Measurements from ENCODE around the gene ZNF296. TPM values are rescaled to one million over a fixed set of nuclear protein-coding genes. Genes with fewer than 3 reads are reported as not detected.
A peak's percentile ranks its signal among the peaks of the same experiment; 100 is the strongest.

ZNF296 gene
- total and polyA plus RNA-seq, 2 experiments from 2014 or later, result 13.4 to 16.5 TPM

- no peak for TF ChIP-seq ZNF462 (CRISPR knock-in tag; IDR thresholded peaks at IDR 0.05)
- TF ChIP-seq EZH2 (IDR thresholded peaks at IDR 0.05; ENCODE audit: low read depth, unreplicated experiment), result no peak
Measured at GRCh38 chr19:45090606-45091005, 14.3 kb upstream of the ZNF296 start (continued).

GRCh38 chr19:45090034-45090433 lies 13.8 kb upstream of the ZNF296 start:
- H3K9me2 ChIP-seq (ENCODE audit: insufficient read depth), result no peaks in the 10 kb centered on the region
- no peak overlapping the region; the same call in 1 of the 2 replicates for H3K4me3 ChIP-seq
- peaks cover 24% of the 10 kb centered on the region for H3K4me1 ChIP-seq (ENCODE audit: insufficient read depth)
- Mint-ChIP-seq H3K4me3 (0 out of 3 replicates have a peak overlapping the region, but pooled peaks have one; percentile 10), H3K27ac (peak overlapping the region; percentile 14; the same call in 1 of the 2 replicates), H3K36me3 (ENCODE audit: low read depth) (peaks cover 40% of the 10 kb centered on the region), H3K4me1 (peaks cover 31% of the 10 kb centered on the region), H3K9me3 (no peaks in the 10 kb centered on the region), H3K27me3 (ENCODE audit: insufficient read depth, low read depth, poor library complexity) (peaks cover 32% of the 10 kb centered on the region)
- peak; percentile 13 for ATAC-seq
- DNase-seq (ENCODE audit: low spot score), result peak; percentile 92
- peaks cover 18% of the 10 kb centered on the region for H3F3A ChIP-seq (replicated peaks; ENCODE audit: low read depth)
- H4K20me1 ChIP-seq (replicated peaks; ENCODE audit: insufficient read depth), result peaks cover 21% of the 10 kb centered on the region
- H3K36me3 ChIP-seq (ENCODE audit: insufficient read depth), result no peaks in the 10 kb centered on the region
- TF ChIP-seq CREB1 (CRISPR knock-in tag; IDR thresholded peaks at IDR 0.05; ENCODE audit: low read depth), result no peak
- TF ChIP-seq CTCF (conservative IDR thresholded peaks at IDR 0.05; ENCODE audit: low read depth in 2 of 2), result peak; percentile 51 to 64
- 0 out of 2 replicates have a peak, but pooled peaks have one; percentile 26 for TF ChIP-seq POLR2AphosphoS5 (IDR thresholded peaks at IDR 0.05; ENCODE audit: low read depth)
- no peak overlapping the region for H2AFZ ChIP-seq
- H3K27ac ChIP-seq (ENCODE audit: low read depth), result peak overlapping the region; percentile 93
- H3K79me2 ChIP-seq (replicated peaks; ENCODE audit: insufficient read depth), result peaks cover 49% of the 10 kb centered on the region
- H3K27me3 ChIP-seq (ENCODE audit: insufficient read depth), result no peaks in the 10 kb centered on the region
- H3K4me2 ChIP-seq, result peak overlapping the region; percentile 79

Measured in GM23338 (cell line).